ENCODE measurements around the gene HIKESHI.
"Not testable (repeated sequence)": the region's sequence is repeated elsewhere in the genome, so short reads cannot be mapped to it uniquely, and the experiment has no call there.

The HIKESHI gene

DNA sequence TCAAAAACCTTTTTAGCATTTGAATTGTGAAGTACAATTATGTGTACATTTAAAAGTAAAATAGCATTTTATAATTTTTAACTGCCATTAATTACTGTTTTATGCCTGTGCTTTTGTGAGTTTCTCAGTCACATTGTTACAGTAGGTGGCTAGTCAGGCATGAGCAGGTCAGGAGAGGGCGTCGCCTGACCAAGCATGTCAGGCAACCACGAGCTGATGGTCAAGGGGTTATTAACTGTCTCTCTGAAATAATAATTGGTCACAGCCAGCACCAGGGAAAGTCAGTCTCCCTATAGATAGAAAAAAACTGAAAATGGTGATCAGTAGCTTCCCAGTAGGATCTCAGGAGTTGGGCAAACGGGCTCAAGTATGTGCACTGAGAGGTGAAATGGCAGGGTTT, 53.2 kb downstream of the HIKESHI start:
- H3K36me3 ChIP-seq (ENCODE audit: control insufficient read depth in 2 of 2, insufficient read depth in 2 of 2, low read length in 2 of 2), result no peaks in the 10 kb centered on the region
- no peaks in the 10 kb centered on the region for H3K4me1 ChIP-seq (ENCODE audit: control insufficient read depth, insufficient read depth, low read length)
- H3K27me3 ChIP-seq (ENCODE audit: control insufficient read depth in 1 of 2, insufficient read depth in 2 of 2, low read length in 2 of 2), result no peaks in the 10 kb centered on the region
- H3K27ac ChIP-seq (ENCODE audit: low read length), result no peak overlapping the region
- no peaks in the 10 kb centered on the region for H3K9me3 ChIP-seq (ENCODE audit: control insufficient read depth in 2 of 2, low read length in 2 of 2)
- no peak overlapping the region for H3K4me3 ChIP-seq (ENCODE audit: low read length in 2 of 2)
- no peak overlapping the region for H3K9ac ChIP-seq (ENCODE audit: low read length in 2 of 2)

- H3K36me3 ChIP-seq (ENCODE audit: control insufficient read depth in 2 of 2, insufficient read depth in 2 of 2, low read length in 2 of 2); H3K4me1 ChIP-seq (ENCODE audit: control insufficient read depth, insufficient read depth, low read length); H3K27ac ChIP-seq (ENCODE audit: low read length): not testable (repeated sequence)
These were observed 55.4 kb downstream of the HIKESHI start for GRCh38 chr11:86357412-86357811.

GRCh38 chr11:86358720-86359119, 56.7 kb downstream of the HIKESHI start:
- Histone ChIP-seq H3K27ac (ENCODE audit: low read length) (no peak overlapping the region), H3K4me3 (ENCODE audit: low read length in 2 of 2) (no peak overlapping the region), H3K27me3 (ENCODE audit: control insufficient read depth in 1 of 2, insufficient read depth in 2 of 2, low read length in 2 of 2) (no peaks in the 10 kb centered on the region), H3K4me1 (ENCODE audit: control insufficient read depth, insufficient read depth, low read length) (no peaks in the 10 kb centered on the region), H3K9me3 (ENCODE audit: control insufficient read depth in 2 of 2, low read length in 2 of 2) (no peaks in the 10 kb centered on the region), H3K9ac (ENCODE audit: low read length in 2 of 2) (no peak overlapping the region), H3K36me3 (ENCODE audit: control insufficient read depth in 2 of 2, insufficient read depth in 2 of 2, low read length in 2 of 2) (no peaks in the 10 kb centered on the region)

More at GRCh38 chr11:86357412-86357811, 55.4 kb downstream of the HIKESHI start:
- not testable (repeated sequence) for H3K9me3 ChIP-seq (ENCODE audit: control insufficient read depth in 2 of 2, low read length in 2 of 2); H3K4me3 ChIP-seq (ENCODE audit: low read length in 2 of 2); H3K9ac ChIP-seq (ENCODE audit: low read length in 2 of 2); H3K27me3 ChIP-seq (ENCODE audit: control insufficient read depth in 1 of 2, insufficient read depth in 2 of 2, low read length in 2 of 2)

DNA sequence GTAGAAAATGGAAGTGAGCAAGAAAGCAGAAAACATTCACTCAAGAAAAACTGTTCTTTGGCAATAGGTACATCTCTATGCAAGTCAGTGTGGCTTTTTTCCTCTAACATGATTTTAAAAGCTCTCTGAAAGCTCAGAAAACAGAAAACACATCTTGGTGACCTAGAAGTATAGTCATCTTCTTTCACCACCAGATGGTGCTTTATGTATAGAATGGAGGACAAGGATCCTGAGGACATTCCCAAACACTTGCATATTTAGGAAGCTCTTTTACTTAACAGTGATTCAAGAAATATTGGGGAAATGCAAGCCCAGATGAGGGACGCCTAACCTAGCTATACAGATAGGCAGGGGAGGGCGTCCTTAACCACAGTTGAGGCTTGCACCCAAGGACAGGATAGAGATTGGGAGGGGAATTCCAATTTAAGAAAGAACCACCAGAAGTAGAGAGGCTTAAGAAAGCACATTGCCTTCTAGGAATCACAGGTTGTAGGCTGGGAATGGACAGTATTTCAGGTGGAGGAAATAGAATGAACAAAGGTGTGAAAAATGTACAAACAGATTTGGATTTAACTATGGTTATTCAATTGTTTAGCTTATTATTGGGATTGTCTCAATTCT, 58.8 kb downstream of the HIKESHI start:
- no peaks in the 10 kb centered on the region for H3K36me3 ChIP-seq (ENCODE audit: control insufficient read depth in 2 of 2, insufficient read depth in 2 of 2, low read length in 2 of 2)
- H3K4me3 ChIP-seq (ENCODE audit: low read length in 2 of 2), result no peak overlapping the region
- H3K9ac ChIP-seq (ENCODE audit: low read length in 2 of 2), result no peak overlapping the region
- H3K9me3 ChIP-seq (ENCODE audit: control insufficient read depth in 2 of 2, low read length in 2 of 2), result no peaks in the 10 kb centered on the region
- no peak overlapping the region for H3K27ac ChIP-seq (ENCODE audit: low read length)
- H3K4me1 ChIP-seq (ENCODE audit: control insufficient read depth, insufficient read depth, low read length), result no peaks in the 10 kb centered on the region
- H3K27me3 ChIP-seq (ENCODE audit: control insufficient read depth in 1 of 2, insufficient read depth in 2 of 2, low read length in 2 of 2), result no peaks in the 10 kb centered on the region

DNA sequence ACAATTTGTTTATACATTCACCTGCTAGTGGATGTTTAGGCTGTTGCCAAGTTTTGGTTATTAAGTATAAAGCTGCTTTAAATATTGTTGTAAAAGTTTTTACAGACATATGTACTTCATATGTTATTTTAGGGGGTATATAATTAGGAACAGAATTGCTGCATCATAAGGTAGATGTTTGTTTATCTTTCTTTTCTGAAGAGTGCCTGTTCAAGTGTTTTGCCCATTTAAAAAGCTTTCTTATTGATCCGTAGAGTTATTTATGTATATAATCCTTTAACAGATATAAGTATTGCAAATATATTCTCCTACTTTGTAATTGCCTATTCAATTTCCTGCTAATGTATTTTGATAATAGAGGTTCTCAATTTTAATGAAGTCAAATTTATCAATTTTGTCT, 61.4 kb downstream of the HIKESHI start:
- H3K4me3 ChIP-seq (ENCODE audit: low read length in 2 of 2), result no peak overlapping the region
- H3K4me1 ChIP-seq (ENCODE audit: control insufficient read depth, insufficient read depth, low read length), result no peaks in the 10 kb centered on the region
- no peak overlapping the region for H3K9ac ChIP-seq (ENCODE audit: low read length in 2 of 2)
- no peaks in the 10 kb centered on the region for H3K36me3 ChIP-seq (ENCODE audit: control insufficient read depth in 2 of 2, insufficient read depth in 2 of 2, low read length in 2 of 2)
- H3K27ac ChIP-seq (ENCODE audit: low read length), result no peak overlapping the region
- no peaks in the 10 kb centered on the region for H3K9me3 ChIP-seq (ENCODE audit: control insufficient read depth in 2 of 2, low read length in 2 of 2)
- no peaks in the 10 kb centered on the region for H3K27me3 ChIP-seq (ENCODE audit: control insufficient read depth in 1 of 2, insufficient read depth in 2 of 2, low read length in 2 of 2)

DNA sequence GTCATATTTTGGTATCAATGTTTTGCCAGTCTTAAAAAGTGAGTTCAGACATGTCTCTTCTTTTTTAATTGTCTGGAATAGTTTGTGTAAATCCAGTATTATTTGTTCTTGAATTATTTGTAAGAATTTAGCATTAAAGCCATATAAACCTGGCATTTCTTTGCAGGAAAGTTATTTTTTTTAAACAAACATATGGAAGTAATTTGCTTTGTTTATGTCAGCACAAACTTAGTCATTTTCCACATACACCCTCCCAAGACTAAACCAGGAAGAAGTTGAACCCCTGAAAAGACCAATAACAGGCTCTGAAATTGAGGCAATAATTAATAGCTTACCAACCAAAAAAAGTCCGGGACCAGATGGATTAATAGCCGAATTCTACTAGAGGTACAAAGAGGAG, 63.5 kb downstream of the HIKESHI start:
- no peaks in the 10 kb centered on the region for H3K9me3 ChIP-seq (ENCODE audit: control insufficient read depth in 2 of 2, low read length in 2 of 2)

GRCh38 chr11:86369668-86370067, 67.6 kb downstream of the HIKESHI start:
- Histone ChIP-seq H3K9ac (ENCODE audit: low read length in 2 of 2) (no peak overlapping the region), H3K36me3 (ENCODE audit: control insufficient read depth in 2 of 2, insufficient read depth in 2 of 2, low read length in 2 of 2) (no peaks in the 10 kb centered on the region), H3K9me3 (ENCODE audit: control insufficient read depth in 2 of 2, low read length in 2 of 2) (no peaks in the 10 kb centered on the region), H3K4me1 (ENCODE audit: control insufficient read depth, insufficient read depth, low read length) (no peaks in the 10 kb centered on the region), H3K27ac (ENCODE audit: low read length) (no peak overlapping the region), H3K27me3 (ENCODE audit: control insufficient read depth in 1 of 2, insufficient read depth in 2 of 2, low read length in 2 of 2) (no peaks in the 10 kb centered on the region), H3K4me3 (ENCODE audit: low read length in 2 of 2) (no peak overlapping the region)

More for the DNA sequence above, 63.5 kb downstream of the HIKESHI start:
- no peak overlapping the region for H3K4me3 ChIP-seq (ENCODE audit: low read length in 2 of 2)
- no peak overlapping the region for H3K9ac ChIP-seq (ENCODE audit: low read length in 2 of 2)
- H3K4me1 ChIP-seq (ENCODE audit: control insufficient read depth, insufficient read depth, low read length), result no peaks in the 10 kb centered on the region
- H3K36me3 ChIP-seq (ENCODE audit: control insufficient read depth in 2 of 2, insufficient read depth in 2 of 2, low read length in 2 of 2), result no peaks in the 10 kb centered on the region
- H3K27me3 ChIP-seq (ENCODE audit: control insufficient read depth in 1 of 2, insufficient read depth in 2 of 2, low read length in 2 of 2), result no peaks in the 10 kb centered on the region
- H3K27ac ChIP-seq (ENCODE audit: low read length), result no peak overlapping the region

DNA sequence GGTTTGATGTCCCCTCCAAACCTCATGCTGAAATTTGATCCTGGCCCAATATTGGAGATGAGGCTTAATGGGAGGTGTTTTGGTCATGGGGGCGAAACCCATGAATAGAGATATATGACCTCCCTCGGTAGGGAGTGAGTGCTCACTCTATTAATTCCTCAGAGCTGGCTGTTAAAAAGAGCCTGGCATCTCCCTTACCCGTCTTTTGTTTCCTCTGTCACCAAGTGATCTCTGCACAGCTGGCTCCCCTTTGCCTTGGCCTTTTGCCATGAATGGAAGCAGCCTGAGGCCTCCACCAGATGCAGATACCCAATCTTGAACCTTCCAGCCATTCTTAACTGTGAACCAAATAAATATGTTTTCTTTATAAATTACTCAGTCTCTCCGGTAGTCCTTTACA, 68.1 kb downstream of the HIKESHI start:
- Histone ChIP-seq H3K36me3 (ENCODE audit: control insufficient read depth in 2 of 2, insufficient read depth in 2 of 2, low read length in 2 of 2) (no peaks in the 10 kb centered on the region), H3K9me3 (ENCODE audit: control insufficient read depth in 2 of 2, low read length in 2 of 2) (no peaks in the 10 kb centered on the region), H3K4me3 (ENCODE audit: low read length in 2 of 2) (no peak overlapping the region), H3K4me1 (ENCODE audit: control insufficient read depth, insufficient read depth, low read length) (no peaks in the 10 kb centered on the region), H3K27me3 (ENCODE audit: control insufficient read depth in 1 of 2, insufficient read depth in 2 of 2, low read length in 2 of 2) (no peaks in the 10 kb centered on the region), H3K9ac (ENCODE audit: low read length in 2 of 2) (no peak overlapping the region), H3K27ac (ENCODE audit: low read length) (no peak overlapping the region)

GRCh38 chr11:86370922-86371594, 69.0 kb downstream of the HIKESHI start:
- no peak overlapping the region for H3K4me3 ChIP-seq (ENCODE audit: low read length in 2 of 2)
- no peaks in the 10 kb centered on the region for H3K9me3 ChIP-seq (ENCODE audit: control insufficient read depth in 2 of 2, low read length in 2 of 2)

GRCh38 chr11:86372041-86372440, 70.0 kb downstream of the HIKESHI start:
- Histone ChIP-seq H3K9me3 (ENCODE audit: control insufficient read depth in 2 of 2, low read length in 2 of 2) (no peaks in the 10 kb centered on the region), H3K27ac (ENCODE audit: low read length) (no peak overlapping the region), H3K9ac (ENCODE audit: low read length in 2 of 2) (no peak overlapping the region), H3K4me3 (ENCODE audit: low read length in 2 of 2) (no peak overlapping the region), H3K36me3 (ENCODE audit: control insufficient read depth in 2 of 2, insufficient read depth in 2 of 2, low read length in 2 of 2) (no peaks in the 10 kb centered on the region), H3K4me1 (ENCODE audit: control insufficient read depth, insufficient read depth, low read length) (no peaks in the 10 kb centered on the region), H3K27me3 (ENCODE audit: control insufficient read depth in 1 of 2, insufficient read depth in 2 of 2, low read length in 2 of 2) (no peaks in the 10 kb centered on the region)

More at GRCh38 chr11:86370922-86371594, 69.0 kb downstream of the HIKESHI start:
- no peak overlapping the region for H3K27ac ChIP-seq (ENCODE audit: low read length)
- H3K9ac ChIP-seq (ENCODE audit: low read length in 2 of 2), result no peak overlapping the region
- no peaks in the 10 kb centered on the region for H3K4me1 ChIP-seq (ENCODE audit: control insufficient read depth, insufficient read depth, low read length)
- no peaks in the 10 kb centered on the region for H3K36me3 ChIP-seq (ENCODE audit: control insufficient read depth in 2 of 2, insufficient read depth in 2 of 2, low read length in 2 of 2)
- no peaks in the 10 kb centered on the region for H3K27me3 ChIP-seq (ENCODE audit: control insufficient read depth in 1 of 2, insufficient read depth in 2 of 2, low read length in 2 of 2)

- no peak overlapping the region for H3K4me3 ChIP-seq (ENCODE audit: low read length in 2 of 2)
- no peak overlapping the region for H3K9ac ChIP-seq (ENCODE audit: low read length in 2 of 2)
- no peak overlapping the region for H3K27ac ChIP-seq (ENCODE audit: low read length)
- H3K27me3 ChIP-seq (ENCODE audit: control insufficient read depth in 1 of 2, insufficient read depth in 2 of 2, low read length in 2 of 2), result no peaks in the 10 kb centered on the region
- no peaks in the 10 kb centered on the region for H3K9me3 ChIP-seq (ENCODE audit: control insufficient read depth in 2 of 2, low read length in 2 of 2)
- no peaks in the 10 kb centered on the region for H3K36me3 ChIP-seq (ENCODE audit: control insufficient read depth in 2 of 2, insufficient read depth in 2 of 2, low read length in 2 of 2)
- no peaks in the 10 kb centered on the region for H3K4me1 ChIP-seq (ENCODE audit: control insufficient read depth, insufficient read depth, low read length)
These were observed 70.5 kb downstream of the HIKESHI start for GRCh38 chr11:86372586-86372985.
